Glutamatergic neuron (in vitro differentiated cells): ENCODE results near the gene CHRNA3. TPM values are rescaled to one million over a fixed set of nuclear protein-coding genes. Genes with fewer than 3 reads are reported as not detected.

Experiments used
- DNase-seq: peaks from one replicate; pipeline ENCODE4 v3.0.0; 2022
- H3K27ac Mint-ChIP-seq: one replicate; pipeline ENCODE4 v1.8.0; 2020; ENCODE audit warnings: mild to moderate bottlenecking, mixed read lengths, inconsistent platforms; ENCODE audit not compliant: unreplicated experiment
- H3K27me3 Mint-ChIP-seq: one replicate; pipeline ENCODE4 v1.8.0; 2020; ENCODE audit warnings: mild to moderate bottlenecking, moderate library complexity, mixed read lengths, inconsistent platforms; ENCODE audit not compliant: unreplicated experiment
- H3K36me3 Mint-ChIP-seq: one replicate; pipeline ENCODE4 v1.8.0; 2020; ENCODE audit warnings: mild to moderate bottlenecking, mixed read lengths, inconsistent platforms; ENCODE audit not compliant: unreplicated experiment
- H3K4me1 Mint-ChIP-seq: one replicate; pipeline ENCODE4 v1.8.0; 2020; ENCODE audit warnings: mild to moderate bottlenecking, low read depth, mixed read lengths, inconsistent platforms; ENCODE audit not compliant: unreplicated experiment
- H3K4me3 Mint-ChIP-seq: one replicate; pipeline ENCODE4 v1.8.0; 2020; ENCODE audit warnings: mild to moderate bottlenecking, mixed read lengths, inconsistent platforms; ENCODE audit not compliant: unreplicated experiment
- H3K9me3 Mint-ChIP-seq: one replicate; pipeline ENCODE4 v1.8.0; 2020; ENCODE audit warnings: mild to moderate bottlenecking, moderate library complexity, mixed read lengths, inconsistent platforms; ENCODE audit not compliant: unreplicated experiment
- total RNA-seq: library from RNA; stranded (reverse); fragmentation: NEBNext Ultra II Directional; extraction: Animal tissue kit (Norgen Biotek cat#: 25700); gene quantifications from one replicate; pipeline ENCODE4 v1.2.1, GENCODE V29; 2021; ENCODE audit not compliant: unreplicated experiment
- TF ChIP-seq, protein P1 (sequence below): fragments of 200-600 bp; sonication (generic); IDR thresholded peaks from one replicate; pipeline ENCODE4 v1.5.0; 2021; ENCODE audit not compliant: partially characterized antibody, unreplicated experiment

CHRNA3 gene
- total RNA-seq, 1 donor from 2014 or later, result 208 TPM

DNA sequence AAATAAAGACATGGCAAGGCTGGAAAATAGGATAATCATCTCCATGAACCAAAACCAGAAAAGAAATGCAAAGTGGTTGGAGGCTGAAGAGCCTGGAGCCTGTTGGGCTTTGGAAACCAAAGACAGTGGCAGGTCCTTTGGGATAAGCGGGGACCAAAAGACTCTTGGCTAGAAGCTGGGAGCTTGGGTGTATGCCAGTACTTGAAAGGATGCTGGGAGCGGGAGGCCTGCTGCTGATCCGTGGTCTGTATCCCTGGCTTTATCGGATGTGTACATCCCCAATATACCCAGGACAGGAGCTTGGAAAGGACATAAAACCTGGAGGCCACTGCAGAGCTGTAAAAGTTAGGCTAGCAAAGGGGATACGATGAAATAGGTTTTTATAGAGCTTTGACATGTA lies 21.5 kb upstream of the CHRNA3 start:
- TF ChIP-seq, protein P1, sequence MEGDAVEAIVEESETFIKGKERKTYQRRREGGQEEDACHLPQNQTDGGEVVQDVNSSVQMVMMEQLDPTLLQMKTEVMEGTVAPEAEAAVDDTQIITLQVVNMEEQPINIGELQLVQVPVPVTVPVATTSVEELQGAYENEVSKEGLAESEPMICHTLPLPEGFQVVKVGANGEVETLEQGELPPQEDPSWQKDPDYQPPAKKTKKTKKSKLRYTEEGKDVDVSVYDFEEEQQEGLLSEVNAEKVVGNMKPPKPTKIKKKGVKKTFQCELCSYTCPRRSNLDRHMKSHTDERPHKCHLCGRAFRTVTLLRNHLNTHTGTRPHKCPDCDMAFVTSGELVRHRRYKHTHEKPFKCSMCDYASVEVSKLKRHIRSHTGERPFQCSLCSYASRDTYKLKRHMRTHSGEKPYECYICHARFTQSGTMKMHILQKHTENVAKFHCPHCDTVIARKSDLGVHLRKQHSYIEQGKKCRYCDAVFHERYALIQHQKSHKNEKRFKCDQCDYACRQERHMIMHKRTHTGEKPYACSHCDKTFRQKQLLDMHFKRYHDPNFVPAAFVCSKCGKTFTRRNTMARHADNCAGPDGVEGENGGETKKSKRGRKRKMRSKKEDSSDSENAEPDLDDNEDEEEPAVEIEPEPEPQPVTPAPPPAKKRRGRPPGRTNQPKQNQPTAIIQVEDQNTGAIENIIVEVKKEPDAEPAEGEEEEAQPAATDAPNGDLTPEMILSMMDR, result no peak

DNA sequence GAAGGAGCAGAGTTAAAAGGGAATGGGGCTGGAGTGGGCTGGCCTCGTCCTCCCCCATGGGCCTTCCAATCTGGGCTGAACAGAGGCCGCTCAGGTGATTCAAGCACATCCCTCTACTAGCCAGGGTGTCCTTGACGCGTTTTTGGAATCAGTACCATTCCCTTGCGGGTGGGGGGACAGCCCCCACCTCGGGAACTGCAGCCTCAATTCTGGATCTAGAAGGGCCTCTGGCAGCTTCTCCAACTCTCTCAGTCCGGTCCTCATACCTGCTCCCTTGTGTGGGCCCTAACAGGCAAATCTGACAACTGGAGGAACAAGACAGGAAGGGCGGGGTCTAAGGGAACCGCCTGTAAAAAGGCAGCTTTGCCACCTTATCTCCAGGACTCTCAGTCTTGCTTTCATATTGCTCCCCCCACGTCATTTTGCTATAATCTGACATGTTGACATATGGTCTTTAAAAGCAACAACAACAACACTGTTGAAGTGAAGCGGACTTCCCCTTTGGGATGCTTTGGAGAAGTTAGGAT lies 21.0 kb upstream of the CHRNA3 start:
- DNase-seq, result no peak
- TF ChIP-seq, protein P1, result no peak
- H3K9me3 Mint-ChIP-seq, result peaks cover 4% of the 10 kb centered on the region

More for the DNA sequence above, 21.5 kb upstream of the CHRNA3 start:
- peaks cover 23% of the 10 kb centered on the region for H3K4me1 Mint-ChIP-seq
- H3K27me3 Mint-ChIP-seq, result peaks cover 2% of the 10 kb centered on the region
- H3K36me3 Mint-ChIP-seq, result peaks cover 4% of the 10 kb centered on the region
- no peak for DNase-seq
- peak overlapping the region; percentile 87 for H3K4me3 Mint-ChIP-seq
- H3K27ac Mint-ChIP-seq, result peak overlapping the region; percentile 85
- H3K9me3 Mint-ChIP-seq, result peaks cover 4% of the 10 kb centered on the region

DNA sequence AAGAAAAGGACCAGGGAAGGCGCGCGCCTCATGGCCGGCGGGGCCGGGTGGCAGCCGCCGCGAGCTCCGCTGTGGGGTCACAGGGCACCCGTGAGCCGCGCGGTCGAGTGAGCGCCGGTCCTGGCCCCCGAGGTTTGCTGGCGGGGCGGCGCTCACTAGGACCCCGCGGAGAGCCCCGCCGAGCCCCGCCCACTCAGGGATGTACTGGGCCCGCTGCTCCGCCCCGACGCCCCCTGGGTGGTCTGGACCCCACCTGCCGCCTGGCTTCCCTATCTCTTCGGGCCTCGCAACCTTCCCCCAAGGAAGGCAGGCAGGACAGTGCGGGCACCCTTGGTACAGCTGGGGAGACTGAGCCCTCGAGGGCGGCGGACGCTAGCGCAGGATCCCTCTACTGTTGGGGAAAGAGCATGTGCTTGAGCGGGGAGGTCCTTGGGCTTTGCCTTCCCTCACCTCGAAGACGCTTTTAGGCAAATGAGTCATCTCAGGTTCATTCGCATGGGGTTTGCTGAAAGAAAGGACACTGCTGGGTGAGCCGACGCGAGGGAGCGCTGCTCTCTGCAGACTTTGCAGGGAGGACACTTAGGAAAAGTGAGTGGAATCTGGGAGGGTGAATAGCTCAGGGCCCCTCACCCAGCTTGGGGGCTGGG lies 20.4 kb upstream of the CHRNA3 start, which contains the start of gene CHRNB4:
Gene CHRNB4, minus strand, starts transcription at position 109 of the 647 bp plus-strand sequence. Its CDS starts 77 bp downstream, at position 32.
- H3K9me3 Mint-ChIP-seq, result peaks cover 4% of the 10 kb centered on the region
- peaks cover 32% of the 10 kb centered on the region for H3K4me1 Mint-ChIP-seq
- peak within 1 kb of the TSS; percentile 85 for H3K27ac Mint-ChIP-seq
- H3K4me3 Mint-ChIP-seq, result peak within 1 kb of the TSS; percentile 87
- peak; percentile 85 for DNase-seq
- peaks cover 4% of the 10 kb centered on the region for H3K36me3 Mint-ChIP-seq
- peaks cover 2% of the 10 kb centered on the region for H3K27me3 Mint-ChIP-seq
- TF ChIP-seq, protein P1, result no peak

More for the DNA sequence above, 21.0 kb upstream of the CHRNA3 start:
- H3K27ac Mint-ChIP-seq, result peak overlapping the region; percentile 85
- peaks cover 28% of the 10 kb centered on the region for H3K4me1 Mint-ChIP-seq
- peaks cover 2% of the 10 kb centered on the region for H3K27me3 Mint-ChIP-seq
- peaks cover 4% of the 10 kb centered on the region for H3K36me3 Mint-ChIP-seq
- peak overlapping the region; percentile 87 for H3K4me3 Mint-ChIP-seq

DNA sequence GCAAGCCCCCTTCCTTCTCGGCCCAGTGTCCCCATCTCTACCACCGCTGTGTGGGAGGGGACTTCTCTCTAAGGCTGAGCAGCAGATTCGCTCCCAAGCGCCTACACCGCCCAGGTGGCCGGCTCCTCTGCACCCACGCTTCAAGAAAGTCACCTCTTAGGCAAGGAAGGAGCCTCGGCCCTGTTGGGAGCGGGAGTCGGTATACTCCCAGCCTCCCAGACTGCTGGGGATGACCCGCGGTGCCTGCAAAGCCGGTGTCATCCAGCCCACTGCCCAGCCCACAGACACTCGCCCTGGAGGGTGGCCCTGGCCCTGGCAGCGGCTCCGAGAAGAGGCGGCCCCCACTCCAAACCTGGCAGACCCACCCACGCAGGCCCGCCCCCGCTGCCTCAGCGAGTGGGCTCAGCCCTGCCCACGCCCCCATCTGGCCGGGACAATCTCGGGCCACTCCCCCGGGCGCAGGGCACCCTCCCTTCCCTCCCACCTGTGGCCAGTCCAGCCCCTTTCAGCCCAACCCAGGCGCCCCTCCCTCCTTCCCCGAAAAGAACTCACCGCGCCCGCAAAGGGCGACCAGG lies 19.8 kb upstream of the CHRNA3 start:
- TF ChIP-seq, protein P1, result no peak
- Mint-ChIP-seq H3K9me3 (peaks cover 4% of the 10 kb centered on the region), H3K27ac (no peak overlapping the region), H3K27me3 (peaks cover 6% of the 10 kb centered on the region), H3K4me1 (peaks cover 33% of the 10 kb centered on the region), H3K36me3 (peaks cover 6% of the 10 kb centered on the region), H3K4me3 (peak overlapping the region; percentile 81)
- peak; percentile 49 for DNase-seq
